Measurements from ENCODE around the gene TMEM202.

Gene TMEM202

GRCh38 chr15:72365844-72366243 lies 32.3 kb upstream of the TMEM202 start:
- peak; percentile 73 for DNase-seq (ENCODE audit: low read depth)
- H3K4me3 ChIP-seq (ENCODE audit: low read depth, low read length) = no peak overlapping the region
- no peak for TF ChIP-seq CTCF (IDR thresholded peaks at IDR 0.05; ENCODE audit: low read depth, low read length, missing control alignments)

GRCh38 chr15:72368325-72368724 lies 29.8 kb upstream of the TMEM202 start:
- no peak for DNase-seq (ENCODE audit: low read depth)
- TF ChIP-seq CTCF (IDR thresholded peaks at IDR 0.05; ENCODE audit: low read depth, low read length, missing control alignments) = no peak
- no peak overlapping the region for H3K4me3 ChIP-seq (ENCODE audit: low read depth, low read length)

GRCh38 chr15:72368899-72369298 lies 29.2 kb upstream of the TMEM202 start:
- no peak for DNase-seq (ENCODE audit: low read depth)
- H3K4me3 ChIP-seq (ENCODE audit: low read depth, low read length) = no peak overlapping the region
- no peak for TF ChIP-seq CTCF (IDR thresholded peaks at IDR 0.05; ENCODE audit: low read depth, low read length, missing control alignments)

- H3K4me3 ChIP-seq (ENCODE audit: low read depth, low read length) = no peak overlapping the region
- TF ChIP-seq CTCF (IDR thresholded peaks at IDR 0.05; ENCODE audit: low read depth, low read length, missing control alignments) = no peak
- DNase-seq (ENCODE audit: low read depth) = no peak
Observed at GRCh38 chr15:72369964-72370363, 28.1 kb upstream of the TMEM202 start.

GRCh38 chr15:72372361-72372760 lies 25.7 kb upstream of the TMEM202 start:
- no peak overlapping the region for H3K4me3 ChIP-seq (ENCODE audit: low read depth, low read length)
- TF ChIP-seq CTCF (IDR thresholded peaks at IDR 0.05; ENCODE audit: low read depth, low read length, missing control alignments) = no peak
- DNase-seq (ENCODE audit: low read depth) = no peak

- TF ChIP-seq CTCF (IDR thresholded peaks at IDR 0.05; ENCODE audit: low read depth, low read length, missing control alignments) = no peak
- H3K4me3 ChIP-seq (ENCODE audit: low read depth, low read length) = peak overlapping the region; percentile 59
- no peak for DNase-seq (ENCODE audit: low read depth)
Observed at GRCh38 chr15:72375501-72375845, 22.6 kb upstream of the TMEM202 start.

- H3K4me3 ChIP-seq (ENCODE audit: low read depth, low read length) = peak within 1 kb of the TSS; percentile 59
- peak; percentile 93 for DNase-seq (ENCODE audit: low read depth)
- TF ChIP-seq CTCF (IDR thresholded peaks at IDR 0.05; ENCODE audit: low read depth, low read length, missing control alignments) = no peak
Observed at GRCh38 chr15:72375846-72376581, 22.1 kb upstream of the TMEM202 start, which contains the start of gene HEXA. Gene HEXA, minus strand, starts transcription at chr15:72376014. Its CDS starts 42 bp downstream, at chr15:72375972.
